K562 (cell line): ENCODE results near the gene MAGT1. TPM values are rescaled to one million over a fixed set of nuclear protein-coding genes. Genes with fewer than 3 reads are reported as not detected.
A peak's percentile ranks its signal among the peaks of the same experiment; 100 is the strongest.

Experiments
- ATAC-seq: fragments of 200-7000 bp; cut with Tn5 transposase; 3 replicates; pipeline ENCODE4 v1.9.1; 2020; ENCODE audit warnings: moderate library complexity
- BruUV-seq: library from RNA; stranded (reverse); fragments of 400-500 nt; replicated peaks from 2 replicates; lab custom pipeline; 2021; lab: Mats Ljungman, UMichigan
- CTCF ChIA-PET: fragments of 300-600 bp; formaldehyde crosslinking; extraction: SDS; loops from one replicate; lab custom pipeline; 2021; ENCODE audit warnings: low intra/inter-chr PET ratio; lab: Yijun Ruan, JAX
- POLR2A ChIA-PET: fragments of 300-600, 350-650 bp; sonication (Branson Sonifier 250); formaldehyde crosslinking; extraction: SDS; loops from one replicate; lab custom pipeline; 2021; ENCODE audit warnings: antibody characterized with exemption, inconsistent platforms; lab: Yijun Ruan, JAX
- DNase-seq, 4 experiments: peaks; one replicate each; pipeline versions ENCODE4 v3.0.0 to v3.0.0-alpha.2; 2011 to 2018; ENCODE audit warnings: low spot score in 3 of 4, mixed read lengths in 3 of 4; ENCODE audit errors: extremely low read depth in 1 of 4
- FAIRE-seq: peaks from 2 replicates; lab custom pipeline; 2011; peaks lifted over from hg19 to GRCh38; lab: Jason Lieb, UNC
- H2AFZ ChIP-seq: 2 replicates; pipeline ENCODE4 v1.6.0; 2011; ENCODE audit warnings: low read depth, low read length, control low read depth, inconsistent platforms
- H3K27ac ChIP-seq: fragments of 200-600 bp; 3 replicates; pipeline ENCODE4 v1.8.0; 2011; ENCODE audit warnings: low read depth, mild to moderate bottlenecking, control low read depth, inconsistent platforms, low read length, moderate library complexity, mixed read lengths; ENCODE audit errors: extremely low read depth
- H3K27me3 ChIP-seq, 2 experiments: fragments of 300-600 bp in 1 of 2; 2 replicates in 1 of 2; 3 replicates in 1 of 2; pipeline versions ENCODE4 v1.6.0 to v1.8.0; 2011; ENCODE audit warnings: inconsistent platforms in 2 of 2, low read length in 2 of 2, mild to moderate bottlenecking in 1 of 2, mixed read lengths in 1 of 2, moderate library complexity in 1 of 2; ENCODE audit not compliant: control insufficient read depth in 2 of 2, insufficient read depth in 2 of 2
- H3K36me3 ChIP-seq: fragments of 300-600 bp; 3 replicates; pipeline ENCODE4 v1.8.0; 2011; ENCODE audit warnings: mild to moderate bottlenecking, low read length, inconsistent platforms; ENCODE audit not compliant: control insufficient read depth, insufficient read depth
- H3K4me1 ChIP-seq, 2 experiments: fragments of 200-600 bp in 1 of 2; replicated peaks in 1 of 2; 2 replicates in 1 of 2; 3 replicates in 1 of 2; pipeline versions ENCODE4 v1.5.1 to v1.8.0; 2011; ENCODE audit warnings: inconsistent platforms in 2 of 2, low read length in 2 of 2, mild to moderate bottlenecking in 1 of 2, mixed read lengths in 1 of 2, moderate library complexity in 1 of 2; ENCODE audit not compliant: control insufficient read depth in 2 of 2, insufficient read depth in 2 of 2
- H3K4me2 ChIP-seq: 2 replicates; pipeline ENCODE4 v1.6.1; 2011; ENCODE audit warnings: low read length, control low read depth, inconsistent platforms, mixed read lengths; ENCODE audit not compliant: insufficient read depth
- H3K4me3 ChIP-seq: fragments of 200-600 bp; sonication (generic), shearing (Covaris generic); 2 replicates; pipeline ENCODE4 v1.5.1; 2016; ENCODE audit warnings: control low read depth, inconsistent platforms
- H3K79me2 ChIP-seq: fragments of 200-600 bp; 3 replicates; pipeline ENCODE4 v1.8.0; 2011; ENCODE audit warnings: low read length, inconsistent platforms; ENCODE audit not compliant: control insufficient read depth, insufficient read depth
- H3K9ac ChIP-seq, 2 experiments: 2 replicates each; pipeline versions ENCODE4 v1.6.0 to v1.6.1; 2011; ENCODE audit warnings: low read depth in 2 of 2, low read length in 2 of 2, control low read depth in 1 of 2, inconsistent platforms in 1 of 2, mild to moderate bottlenecking in 1 of 2, mixed read lengths in 1 of 2; ENCODE audit not compliant: insufficient read depth in 1 of 2
- H3K9me1 ChIP-seq: one replicate; pipeline ENCODE4 v1.6.0; 2011; ENCODE audit warnings: inconsistent platforms, mild to moderate bottlenecking, low read length, moderate library complexity; ENCODE audit not compliant: control insufficient read depth, insufficient read depth
- H3K9me3 ChIP-seq: replicated peaks from 2 replicates; pipeline ENCODE4 v1.5.1; 2011; ENCODE audit warnings: low read depth, low read length, inconsistent platforms; ENCODE audit not compliant: control insufficient read depth, insufficient read depth
- H4K20me1 ChIP-seq: replicated peaks from 2 replicates; pipeline ENCODE4 v1.6.1; 2011; ENCODE audit warnings: low read length, inconsistent platforms, mixed read lengths; ENCODE audit not compliant: control insufficient read depth, insufficient read depth
- FOXA3 ChIP-seq, 2 experiments: fragments of 450-650 bp in 1 of 2; sonication (generic) in 1 of 2; formaldehyde crosslinking; IDR thresholded peaks in 1 of 2; conservative IDR thresholded peaks in 1 of 2; 2 replicates each; pipeline versions ENCODE4 v1.4.0 to v1.8.0; 2020 to 2022; ENCODE audit warnings: mild to moderate bottlenecking in 2 of 2, missing genetic modification reagents in 1 of 2
- ZNF57 ChIP-seq: fragments of 450-650 bp; formaldehyde crosslinking; IDR thresholded peaks from 2 replicates; pipeline ENCODE4 v1.4.0; 2020; ENCODE audit warnings: mild to moderate bottlenecking, moderate library complexity
- WGBS: fragments of 100-300 bp; shearing (Covaris generic); methylation state at CpG from one replicate; pipeline ENCODE4 v1.1.6; 2016; ENCODE audit warnings: low coverage, mixed read lengths; ENCODE audit not compliant: insufficient coverage; ENCODE audit errors: missing lambda C conversion rate; 5-methylcytosine and 5-hydroxymethylcytosine counted together
- in situ Hi-C: fragments of 300-500 bp; cut with MboI; formaldehyde crosslinking; loops from 4 replicates; pipeline ENCODE4 v1.15.0; 2018; ENCODE audit warnings: inconsistent platforms, mixed read lengths
- intact Hi-C: fragments of 100-400 bp; cut with micrococcal nuclease; formaldehyde crosslinking; loops from 2 replicates; pipeline ENCODE4 v1.14.2; 2022
- polyA plus RNA-seq, 8 experiments: library from polyadenylated mRNA; depleted of rRNA in 4 of 8; stranded (reverse) in 5 of 8; unstranded in 3 of 8; fragments of >200 nt; fragmentation: Nextera tagmentation in 2 of 8; fragmentation: Illumina TruSeq in 1 of 8; extraction: Ambion mirVana in 2 of 8; extraction: Trizol in 1 of 8; gene quantifications; 2 replicates each; pipeline versions ENCODE4 v1.2.1 to v1.2.3, GENCODE V29; 2011 to 2014; ENCODE audit warnings: inconsistent platforms in 1 of 8, missing spikeins in 1 of 8
- total RNA-seq, 7 experiments: library from RNA; depleted of rRNA in 6 of 7; stranded (reverse); fragments of >200 nt in 6 of 7; fragmentation: Illumina TruSeq in 2 of 7; extraction: Trizol in 2 of 7; gene quantifications; 2 replicates each; pipeline versions ENCODE4 v1.2.1 to v1.2.3, GENCODE V29; 2011 to 2021; ENCODE audit warnings: low replicate concordance in 1 of 7

The MAGT1 gene
- total and polyA plus RNA-seq, 9 of the 15 experiments (the other 6 are each of a cell fraction or from before 2014, with no cell fraction given): 15.5 to 46.2 (median 28.8) TPM

DNA sequence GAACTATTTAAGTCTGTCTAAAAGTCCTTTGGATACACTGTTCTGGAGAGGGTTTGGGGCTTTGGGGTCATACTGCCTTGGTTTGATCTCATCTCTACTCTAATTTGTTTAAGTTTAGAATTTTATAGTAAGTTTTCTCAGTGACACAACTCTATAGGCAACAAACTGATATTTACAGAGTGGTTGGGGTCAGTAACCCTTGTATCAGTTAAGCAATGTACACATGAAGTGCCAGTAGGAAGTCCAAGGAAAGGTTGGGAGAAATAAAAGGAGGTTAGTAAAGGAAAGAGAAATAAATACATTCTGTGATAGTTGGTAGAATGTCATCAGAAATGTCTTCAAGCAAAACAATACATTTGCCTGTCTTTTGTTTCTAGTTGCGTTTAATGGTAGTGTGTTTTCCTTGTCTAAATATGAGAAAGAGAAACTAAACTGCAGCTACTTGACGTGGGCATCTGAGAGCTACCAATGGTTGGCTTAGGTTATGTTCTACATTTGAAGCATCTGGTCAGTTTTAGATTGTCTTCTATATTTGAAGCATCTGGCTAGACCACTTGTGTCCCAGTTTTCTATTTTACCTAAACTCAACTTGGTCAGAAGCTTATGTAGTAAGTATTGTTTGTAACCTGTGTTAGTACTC is 22.2 kb upstream of the MAGT1 start:
- H2AFZ ChIP-seq: no peak overlapping the region
- H3K4me1 ChIP-seq: peaks cover 4 to 5% of the 10 kb centered on the region in 2 experiments; a peak in 3 of 5 replicates
- no peak for FAIRE-seq
- H3K9me3 ChIP-seq: no peaks in the 10 kb centered on the region
- no TSS peak for BruUV-seq
- H3K4me2 ChIP-seq: peak overlapping the region; percentile 46
- in situ Hi-C loops: no loop called here
- ATAC-seq: no peak; the same call in 2 of the 3 replicates
- no peaks in the 10 kb centered on the region for H3K36me3 ChIP-seq
- peak overlapping the region; percentile 30; the same call in 1 of the 3 replicates for H3K27ac ChIP-seq
- TF ChIP-seq ZNF57 (CRISPR knock-in tag) (no peak), FOXA3 (CRISPR knock-in tag; conservative IDR thresholded peaks at IDR 0.05 in 1 of 2, IDR thresholded peaks at IDR 0.05 in 1 of 2) (0 out of 4 replicates have a peak, but pooled peaks of 1 of the 2 experiments have one; percentile 27)
- CTCF ChIA-PET: no interaction called here
- no peak for DNase-seq
- WGBS: 5% methylated on average over 2 of the region's 2 CpGs
- peaks cover 12% of the 10 kb centered on the region; the same call in 1 of the 2 replicates for H4K20me1 ChIP-seq
- H3K9ac ChIP-seq: no peak overlapping the region
- intact Hi-C loops: loop anchor here (2.0 to 5.0 kb wide), 3 partner anchors 19 to 191 kb away; no protein-coding TSS in a partner anchor
- POLR2A ChIA-PET: no interaction called here
- H3K4me3 ChIP-seq: no peak overlapping the region
- H3K27me3 ChIP-seq: no peaks in the 10 kb centered on the region
- peaks cover 96% of the 10 kb centered on the region for H3K79me2 ChIP-seq
- H3K9me1 ChIP-seq: no peaks in the 10 kb centered on the region
